ENCODE results near the gene SYS1. TPM values are rescaled to one million over a fixed set of nuclear protein-coding genes. Genes with fewer than 3 reads are reported as not detected.

Gene SYS1
- total and polyA plus RNA-seq, 2 of the 8 experiments (the other 6 are each of a cell fraction or from before 2014, with no cell fraction given) = 19.6 to 50.8 TPM

DNA sequence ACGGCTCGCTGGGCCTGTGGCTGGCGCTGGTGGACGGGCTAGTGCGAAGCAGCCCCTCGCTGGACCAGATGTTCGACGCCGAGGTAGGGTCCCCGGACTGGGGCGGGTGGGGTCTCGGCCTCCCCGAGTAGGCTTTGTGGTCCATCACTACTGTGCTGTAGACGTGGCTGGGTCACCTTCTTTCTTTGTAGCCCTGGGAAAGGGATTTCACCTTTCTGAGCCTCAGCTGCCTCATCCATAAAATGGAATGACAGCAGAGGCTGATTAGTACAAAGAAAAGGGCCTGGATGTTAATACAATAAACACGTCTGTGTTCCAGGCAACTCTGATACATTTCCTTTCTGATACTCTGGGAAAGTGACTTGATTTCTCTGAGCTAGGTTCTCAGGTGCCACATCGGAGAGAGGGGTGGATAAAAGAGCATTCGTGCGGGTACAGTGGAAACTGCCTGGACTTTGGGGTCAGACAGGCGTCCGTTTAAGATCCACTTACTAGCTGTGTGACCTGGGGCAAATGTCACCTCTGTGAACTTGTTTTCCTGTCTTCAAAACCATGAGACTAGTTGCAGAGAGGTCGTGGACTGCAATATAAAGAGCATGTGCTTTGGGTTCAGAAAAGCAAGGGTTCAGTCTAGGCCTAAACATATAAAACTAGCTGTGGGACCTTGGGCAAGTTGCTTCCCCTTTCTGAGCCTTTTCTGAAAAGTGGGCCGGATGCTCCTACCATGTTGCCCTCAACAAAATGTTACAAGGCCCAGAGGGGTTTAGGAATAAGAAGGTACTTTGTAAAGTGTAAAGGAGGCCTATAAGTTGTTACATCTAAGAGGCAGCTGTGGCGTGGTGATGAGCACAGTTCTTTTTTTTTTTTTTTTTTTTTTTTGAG lies 896 bp downstream of the SYS1 start (continued):
- TF ChIP-seq CHD2 (IDR thresholded peaks at IDR 0.05; ENCODE audit: low read length) (no peak), TCF12 (IDR thresholded peaks at IDR 0.05; ENCODE audit: low read depth, low read length) (no peak)

Data from H1 (cell line).